Activated CD4-positive, alpha-beta memory T cell treated with anti-CD3 and anti-CD28 coated beads, Interleukin-2, amount 10 ng/mL, durations not matched to agents 7 days and 5 days (primary cell): ENCODE measurements around the gene GPC6. TPM values are rescaled to one million over a fixed set of nuclear protein-coding genes. Genes with fewer than 3 reads are reported as not detected.

ENCODE experiments used
- CTCF ChIA-PET: fragments of 350-600 bp; sonication (Branson Sonifier 250); formaldehyde crosslinking; loops from one replicate; lab custom pipeline; 2021; ENCODE audit warnings: antibody characterized with exemption, inconsistent platforms; lab: Charles Lee
- POLR2A ChIA-PET: fragments of 350-600 bp; sonication (Branson Sonifier 250); formaldehyde crosslinking; loops from one replicate; lab custom pipeline; 2021; ENCODE audit warnings: antibody characterized with exemption; lab: Charles Lee
- DNase-seq: peaks from one replicate; pipeline ENCODE4 v3.0.0-alpha.2; 2020
- H3K27ac Mint-ChIP-seq: one replicate; pipeline ENCODE4 v1.8.0; 2021; ENCODE audit warnings: mild to moderate bottlenecking, mixed read lengths
- H3K27me3 Mint-ChIP-seq: one replicate; pipeline ENCODE4 v1.8.0; 2021; ENCODE audit warnings: mixed read lengths
- H3K36me3 Mint-ChIP-seq: one replicate; pipeline ENCODE4 v1.8.0; 2021; ENCODE audit warnings: low read depth, mixed read lengths
- H3K4me1 Mint-ChIP-seq: one replicate; pipeline ENCODE4 v1.8.0; 2021; ENCODE audit warnings: mixed read lengths
- H3K4me3 Mint-ChIP-seq: one replicate; pipeline ENCODE4 v1.8.0; 2021; ENCODE audit warnings: mild to moderate bottlenecking, mixed read lengths
- H3K9me3 Mint-ChIP-seq: one replicate; pipeline ENCODE4 v1.8.0; 2021; ENCODE audit warnings: mixed read lengths
- total RNA-seq, 2 experiments: library from RNA; stranded (reverse); gene quantifications; one replicate each; pipeline ENCODE4 v1.2.3, GENCODE V29; 2021

Gene GPC6
- total RNA-seq, 2 experiments from 2014 or later: not detected

- Mint-ChIP-seq H3K36me3 (no peaks in the 10 kb centered on the region), H3K4me1 (peaks cover 3% of the 10 kb centered on the region), H3K9me3 (no peaks in the 10 kb centered on the region), H3K27ac (no peak overlapping the region), H3K27me3 (no peaks in the 10 kb centered on the region), H3K4me3 (no peak overlapping the region)
- ChIA-PET CTCF (interaction anchor here (1.4 kb wide), 1 partner anchor 13 kb away, joined by 3 read pairs; no protein-coding TSS in a partner anchor), POLR2A (no interaction called here)
- no peak for DNase-seq
Observed at GRCh38 chr13:94175076-94175475, 948.5 kb downstream of the GPC6 start.

DNA sequence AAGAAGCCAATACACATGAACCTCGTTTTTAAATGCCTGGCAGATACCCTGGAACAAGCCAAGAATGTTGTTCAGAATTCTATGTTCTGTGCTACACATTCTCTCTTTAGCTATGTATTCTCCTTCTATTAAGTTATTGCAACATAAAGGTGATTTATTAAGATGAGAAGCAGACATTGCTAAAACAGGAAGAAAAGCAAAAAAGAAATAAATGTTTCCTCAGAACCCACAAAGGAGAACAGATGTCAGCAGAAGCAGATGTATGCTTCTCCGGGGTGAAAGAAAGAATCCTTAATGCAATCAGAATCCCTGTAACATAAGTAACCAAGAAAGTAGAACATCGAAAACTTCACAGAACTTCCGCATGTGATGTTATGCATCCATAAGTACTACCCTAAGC lies 950.0 kb downstream of the GPC6 start:
- no peak for DNase-seq
- no peaks in the 10 kb centered on the region for H3K36me3 Mint-ChIP-seq
- H3K4me1 Mint-ChIP-seq: peaks cover 3% of the 10 kb centered on the region
- no peaks in the 10 kb centered on the region for H3K9me3 Mint-ChIP-seq
- no peak overlapping the region for H3K27ac Mint-ChIP-seq
- ChIA-PET POLR2A (no interaction called here), CTCF (interaction anchor here (1.4 kb wide), 1 partner anchor 11 kb away, joined by 3 read pairs; no protein-coding TSS in a partner anchor)
- no peak overlapping the region for H3K4me3 Mint-ChIP-seq
- no peaks in the 10 kb centered on the region for H3K27me3 Mint-ChIP-seq

GRCh38 chr13:94177041-94177440 lies 950.4 kb downstream of the GPC6 start:
- peaks cover 3% of the 10 kb centered on the region for H3K4me1 Mint-ChIP-seq
- POLR2A ChIA-PET: no interaction called here
- H3K36me3 Mint-ChIP-seq: no peaks in the 10 kb centered on the region
- DNase-seq: no peak
- H3K27me3 Mint-ChIP-seq: no peaks in the 10 kb centered on the region
- H3K9me3 Mint-ChIP-seq: no peaks in the 10 kb centered on the region
- no peak overlapping the region for H3K4me3 Mint-ChIP-seq
- no peak overlapping the region for H3K27ac Mint-ChIP-seq
- CTCF ChIA-PET: no interaction called here

GRCh38 chr13:94178625-94179244 lies 952.1 kb downstream of the GPC6 start:
- H3K36me3 Mint-ChIP-seq: no peaks in the 10 kb centered on the region
- peaks cover 3% of the 10 kb centered on the region for H3K4me1 Mint-ChIP-seq
- H3K4me3 Mint-ChIP-seq: no peak overlapping the region
- DNase-seq: no peak
- no peaks in the 10 kb centered on the region for H3K9me3 Mint-ChIP-seq
- ChIA-PET POLR2A (no interaction called here), CTCF (no interaction called here)
- H3K27ac Mint-ChIP-seq: no peak overlapping the region
- H3K27me3 Mint-ChIP-seq: no peaks in the 10 kb centered on the region

- no peaks in the 10 kb centered on the region for H3K36me3 Mint-ChIP-seq
Observed at GRCh38 chr13:94181461-94182107, 955.0 kb downstream of the GPC6 start.

DNA sequence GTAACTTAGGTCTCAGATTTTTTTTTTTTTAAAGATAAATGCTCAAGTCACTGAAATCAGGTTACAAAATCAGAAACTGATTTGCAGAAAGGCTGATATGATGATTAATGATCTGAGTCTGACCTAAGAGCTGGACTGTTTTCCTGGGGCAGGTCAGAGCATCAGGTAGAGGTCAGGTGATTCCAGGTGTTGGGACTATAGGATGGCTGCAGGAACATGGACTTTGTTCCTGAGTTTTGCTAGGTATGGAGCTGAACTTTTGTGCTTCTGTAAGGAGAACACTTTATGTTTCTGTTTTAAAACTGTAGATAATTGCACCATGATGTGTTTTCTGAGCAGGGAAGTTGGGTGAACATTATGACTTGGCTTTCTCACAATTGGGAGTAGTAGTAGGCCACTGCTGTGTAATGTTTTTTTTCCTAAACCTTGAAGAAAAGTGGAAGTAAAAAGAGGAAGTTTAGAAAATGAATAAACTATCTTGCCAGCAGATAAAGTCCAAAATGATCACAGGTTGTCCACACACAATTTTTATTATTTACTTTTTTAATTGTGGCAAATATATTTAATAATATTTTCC lies 955.7 kb downstream of the GPC6 start:
- Mint-ChIP-seq H3K27me3 (peaks cover 3% of the 10 kb centered on the region), H3K27ac (no peak overlapping the region), H3K4me3 (no peak overlapping the region), H3K36me3 (no peaks in the 10 kb centered on the region), H3K4me1 (peaks cover 3% of the 10 kb centered on the region), H3K9me3 (no peaks in the 10 kb centered on the region)
- POLR2A ChIA-PET: no interaction called here
- CTCF ChIA-PET: no interaction called here
- DNase-seq: no peak

More at GRCh38 chr13:94181461-94182107, 955.0 kb downstream of the GPC6 start:
- Mint-ChIP-seq H3K9me3 (no peaks in the 10 kb centered on the region), H3K27me3 (peaks cover 3% of the 10 kb centered on the region), H3K4me1 (peaks cover 3% of the 10 kb centered on the region), H3K4me3 (no peak overlapping the region), H3K27ac (no peak overlapping the region)
- CTCF ChIA-PET: no interaction called here
- no peak for DNase-seq
- POLR2A ChIA-PET: no interaction called here

- CTCF ChIA-PET: no interaction called here
- POLR2A ChIA-PET: no interaction called here
Observed at GRCh38 chr13:94186470-94186869, 959.9 kb downstream of the GPC6 start.

DNA sequence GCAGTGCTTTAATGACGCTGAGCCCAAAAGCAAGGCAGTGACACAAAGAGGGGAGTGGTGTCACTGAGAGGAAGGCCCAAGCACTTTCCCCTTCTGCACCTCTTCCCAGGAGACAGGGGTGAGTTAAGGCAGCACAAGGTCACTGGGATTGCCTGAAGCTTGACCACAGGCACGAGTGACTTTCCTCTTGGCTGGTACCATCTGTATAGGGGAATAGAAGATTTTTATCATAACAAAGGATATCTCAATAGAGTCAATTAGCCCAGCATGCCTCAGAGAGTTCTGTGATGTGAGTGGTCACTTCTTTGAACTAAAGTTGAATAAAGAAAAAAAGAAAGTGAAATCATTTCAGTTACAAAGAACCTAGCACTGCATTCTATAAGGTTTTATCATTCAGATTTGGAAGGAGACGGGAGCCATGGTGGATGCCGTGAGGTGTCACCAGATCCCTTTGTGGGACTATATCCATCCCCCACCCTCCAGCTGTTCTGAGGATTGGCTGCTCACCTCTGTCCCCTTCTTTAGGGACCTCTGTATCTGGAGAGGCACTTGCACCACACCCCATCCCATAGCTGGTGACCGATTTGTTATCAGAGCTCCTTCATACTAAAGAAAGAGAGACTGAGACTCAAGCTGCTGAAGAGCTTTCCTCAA lies 961.7 kb downstream of the GPC6 start:
- no peaks in the 10 kb centered on the region for H3K4me1 Mint-ChIP-seq
- H3K9me3 Mint-ChIP-seq: no peaks in the 10 kb centered on the region
- no peak for DNase-seq
- CTCF ChIA-PET: interaction anchor here (1.4 kb wide), 1 partner anchor 12 kb away, joined by 3 read pairs; no protein-coding TSS in a partner anchor
- no peak overlapping the region for H3K27ac Mint-ChIP-seq
- H3K4me3 Mint-ChIP-seq: no peak overlapping the region
- H3K36me3 Mint-ChIP-seq: no peaks in the 10 kb centered on the region
- peaks cover 3% of the 10 kb centered on the region for H3K27me3 Mint-ChIP-seq
- POLR2A ChIA-PET: no interaction called here

More at GRCh38 chr13:94186470-94186869, 959.9 kb downstream of the GPC6 start:
- Mint-ChIP-seq H3K36me3 (no peaks in the 10 kb centered on the region), H3K27me3 (peaks cover 3% of the 10 kb centered on the region), H3K4me3 (no peak overlapping the region), H3K4me1 (no peaks in the 10 kb centered on the region), H3K9me3 (no peaks in the 10 kb centered on the region), H3K27ac (no peak overlapping the region)
- DNase-seq: no peak

DNA sequence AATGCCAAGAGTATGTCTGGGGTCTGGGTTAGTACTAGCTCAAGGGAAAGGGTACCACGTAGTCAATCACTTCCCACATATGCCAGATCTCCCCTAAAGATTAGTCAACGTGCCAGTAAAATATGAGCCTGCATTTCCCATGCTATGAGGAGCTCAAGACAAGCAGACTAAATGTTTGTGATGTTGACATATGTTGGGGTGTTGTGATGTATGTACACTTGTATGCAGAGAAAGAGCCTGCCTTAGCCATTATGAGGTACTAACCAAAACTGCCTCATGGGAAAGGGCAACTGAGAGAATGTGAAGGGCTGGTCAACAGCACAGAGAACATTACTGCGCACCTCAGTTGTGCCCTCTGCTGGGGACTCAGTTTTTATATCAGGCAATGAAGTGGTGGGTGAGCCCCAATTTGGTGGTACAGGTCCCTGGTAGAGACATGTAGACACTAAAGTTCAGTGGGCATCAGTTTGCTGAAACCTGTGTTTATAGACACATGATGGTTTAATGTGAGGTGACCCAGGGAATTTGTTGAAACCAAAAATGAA lies 965.9 kb downstream of the GPC6 start:
- Mint-ChIP-seq H3K9me3 (no peaks in the 10 kb centered on the region), H3K4me1 (no peaks in the 10 kb centered on the region), H3K27ac (no peak overlapping the region), H3K36me3 (no peaks in the 10 kb centered on the region), H3K4me3 (no peak overlapping the region), H3K27me3 (no peaks in the 10 kb centered on the region)
- POLR2A ChIA-PET: no interaction called here
- DNase-seq: no peak
- CTCF ChIA-PET: interaction anchor here (0.9 kb wide), 1 partner anchor 30 kb away, joined by 3 read pairs; no protein-coding TSS in a partner anchor

GRCh38 chr13:94195715-94196114 lies 969.1 kb downstream of the GPC6 start:
- H3K27ac Mint-ChIP-seq: no peak overlapping the region
- no peak overlapping the region for H3K4me3 Mint-ChIP-seq
- no peaks in the 10 kb centered on the region for H3K27me3 Mint-ChIP-seq
- CTCF ChIA-PET: no interaction called here
- no peaks in the 10 kb centered on the region for H3K4me1 Mint-ChIP-seq
- no peaks in the 10 kb centered on the region for H3K36me3 Mint-ChIP-seq
- no peaks in the 10 kb centered on the region for H3K9me3 Mint-ChIP-seq
- POLR2A ChIA-PET: no interaction called here
- DNase-seq: no peak

DNA sequence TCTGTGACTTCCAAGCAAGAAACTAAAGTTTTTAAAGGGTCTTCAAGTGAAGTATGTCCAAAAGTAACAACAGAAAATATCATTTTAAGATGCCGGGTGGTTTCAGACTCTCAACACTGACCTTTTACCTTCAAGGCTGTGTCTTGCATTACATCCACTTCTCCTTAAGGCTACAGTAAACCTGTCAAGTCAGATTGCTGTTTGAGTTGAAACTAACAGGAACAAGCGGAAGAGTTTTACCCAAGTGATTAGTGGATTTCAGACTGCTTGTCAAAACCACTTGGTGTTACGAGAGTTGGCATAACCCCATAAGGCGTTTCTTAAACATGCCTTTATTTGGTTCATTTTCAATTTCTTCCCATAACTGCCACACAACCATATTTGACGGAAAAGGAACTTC lies 969.8 kb downstream of the GPC6 start:
- no peaks in the 10 kb centered on the region for H3K4me1 Mint-ChIP-seq
- H3K4me3 Mint-ChIP-seq: no peak overlapping the region
- H3K27ac Mint-ChIP-seq: no peak overlapping the region
- ChIA-PET POLR2A (no interaction called here), CTCF (no interaction called here)
- no peaks in the 10 kb centered on the region for H3K36me3 Mint-ChIP-seq
- H3K27me3 Mint-ChIP-seq: no peaks in the 10 kb centered on the region
- no peaks in the 10 kb centered on the region for H3K9me3 Mint-ChIP-seq
- no peak for DNase-seq

DNA sequence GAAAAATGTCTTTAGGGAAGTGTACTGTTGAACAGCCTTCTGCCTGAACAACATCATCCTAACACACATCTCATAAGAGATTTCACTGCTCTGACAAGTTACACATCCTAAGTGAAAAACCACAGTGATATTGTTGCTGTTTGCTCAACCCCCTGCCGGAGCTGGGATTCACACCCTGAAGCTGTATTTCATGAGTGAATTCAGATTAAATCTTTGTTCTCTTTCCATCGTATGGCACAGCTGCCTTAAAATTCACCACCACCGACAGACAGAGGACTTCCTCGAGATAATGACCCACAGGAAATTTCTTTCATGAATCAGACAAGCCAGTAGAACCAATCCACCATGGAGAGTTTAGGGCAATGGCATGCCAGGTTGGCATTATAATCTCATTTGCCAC lies 972.1 kb downstream of the GPC6 start:
- ChIA-PET CTCF (no interaction called here), POLR2A (no interaction called here)
- DNase-seq: no peak
- no peak overlapping the region for H3K27ac Mint-ChIP-seq
- H3K4me1 Mint-ChIP-seq: no peaks in the 10 kb centered on the region
- H3K9me3 Mint-ChIP-seq: no peaks in the 10 kb centered on the region
- H3K27me3 Mint-ChIP-seq: no peaks in the 10 kb centered on the region
- no peaks in the 10 kb centered on the region for H3K36me3 Mint-ChIP-seq
- H3K4me3 Mint-ChIP-seq: no peak overlapping the region

DNA sequence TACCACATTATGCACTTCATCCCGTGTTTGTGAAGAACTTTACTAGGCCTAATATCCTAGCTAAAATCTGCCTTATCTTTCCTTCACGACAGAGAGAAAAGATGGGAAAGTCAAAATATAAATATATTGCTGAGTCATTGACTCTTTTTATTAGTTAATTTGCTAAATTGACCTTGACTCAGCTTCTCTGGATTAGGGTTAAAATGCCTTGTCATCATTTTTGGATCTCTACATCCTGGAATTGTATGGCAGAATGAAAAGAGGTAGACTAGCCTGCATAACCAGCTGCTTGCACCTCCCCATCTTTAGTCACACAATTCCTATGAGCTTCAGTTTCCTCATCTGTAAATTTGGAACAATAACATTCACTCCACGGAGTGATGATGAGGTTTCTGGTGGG lies 972.5 kb downstream of the GPC6 start:
- no peaks in the 10 kb centered on the region for H3K27me3 Mint-ChIP-seq
- no peak overlapping the region for H3K4me3 Mint-ChIP-seq
- H3K4me1 Mint-ChIP-seq: no peaks in the 10 kb centered on the region
- ChIA-PET POLR2A (no interaction called here), CTCF (no interaction called here)
- H3K27ac Mint-ChIP-seq: no peak overlapping the region
- no peaks in the 10 kb centered on the region for H3K36me3 Mint-ChIP-seq
- no peak for DNase-seq
- no peaks in the 10 kb centered on the region for H3K9me3 Mint-ChIP-seq
